Retina (tissue), 1 donor: ENCODE results near the gene RNF181.
"Not testable (repeated sequence)": the region's sequence is repeated elsewhere in the genome, so short reads cannot be mapped to it uniquely, and the experiment has no call there.

Source experiments
- DNase-seq: peaks from one replicate; pipeline ENCODE4 v3.0.0-alpha.2; 2016

Gene RNF181, protein sequence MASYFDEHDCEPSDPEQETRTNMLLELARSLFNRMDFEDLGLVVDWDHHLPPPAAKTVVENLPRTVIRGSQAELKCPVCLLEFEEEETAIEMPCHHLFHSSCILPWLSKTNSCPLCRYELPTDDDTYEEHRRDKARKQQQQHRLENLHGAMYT

GRCh38 chr2:85595301-85596025 lies at the start of gene RNF181:
Gene RNF181 (plus strand): TSS chr2:85595745. CDS start chr2:85595764, 19 bp downstream.
- DNase-seq, result peak; percentile 94

DNA sequence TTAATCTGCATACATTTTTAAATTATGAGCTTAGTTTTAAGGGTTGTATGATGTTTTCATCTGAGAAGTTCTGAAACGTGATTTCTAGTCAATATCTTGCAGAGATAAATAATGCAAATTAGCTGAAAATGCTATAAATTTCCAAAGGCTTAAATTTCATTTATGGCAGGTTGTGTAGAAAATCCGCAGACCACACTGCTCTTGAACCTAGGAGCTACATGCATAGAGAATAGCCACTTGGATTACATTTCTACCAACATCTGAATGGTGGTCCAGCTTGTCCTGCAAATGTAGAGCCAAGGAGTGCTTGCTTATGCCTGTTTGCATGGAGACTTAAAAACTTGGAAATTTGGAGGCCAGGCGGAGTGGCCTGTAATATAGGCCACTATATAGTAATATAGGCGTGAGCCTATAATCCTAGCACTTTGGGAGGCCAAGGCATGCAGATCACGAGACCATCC lies 49.7 kb upstream of the RNF181 start:
- no peak for DNase-seq

- DNase-seq, result no peak
Observed at GRCh38 chr2:85547089-85547858, 48.3 kb upstream of the RNF181 start.

GRCh38 chr2:85547859-85548607 lies 47.5 kb upstream of the RNF181 start:
- no peak for DNase-seq

DNA sequence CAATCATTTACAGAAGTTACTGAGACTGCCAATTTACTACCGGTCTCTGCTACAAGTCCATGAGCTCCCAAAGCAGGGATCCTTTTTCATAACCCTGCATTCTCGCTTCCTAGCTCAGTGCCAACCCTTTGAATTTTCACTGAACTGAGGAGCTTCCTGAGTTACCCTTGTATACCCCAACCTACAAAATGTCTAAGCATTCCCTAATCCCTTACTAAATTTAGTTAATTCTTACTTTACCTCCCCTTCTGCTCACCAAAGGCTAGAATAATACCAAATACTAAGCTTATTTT lies 47.0 kb upstream of the RNF181 start:
- no peak for DNase-seq

- DNase-seq, result no peak
Observed at GRCh38 chr2:85549095-85549494, 46.5 kb upstream of the RNF181 start.

DNA sequence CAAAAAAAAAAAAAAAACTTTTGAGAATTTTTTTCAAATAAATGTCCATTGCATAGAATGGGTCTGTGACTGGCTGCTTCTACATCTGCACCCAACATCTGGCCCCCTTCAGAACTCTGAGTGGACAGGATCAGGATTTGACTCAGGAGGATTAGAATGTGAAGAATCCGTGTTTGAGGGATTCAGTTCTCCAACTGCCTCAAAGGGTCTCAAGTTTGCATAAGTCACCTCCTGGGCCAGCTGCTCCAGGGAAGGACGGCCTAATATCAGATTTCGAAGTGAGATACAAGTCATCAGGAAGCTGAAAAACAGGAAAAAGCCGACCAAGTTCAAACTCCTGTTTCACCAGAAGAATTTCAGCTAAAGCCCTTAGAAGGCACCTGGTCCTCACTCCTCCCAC lies 45.7 kb upstream of the RNF181 start:
- no peak for DNase-seq

GRCh38 chr2:85550486-85550885 lies 45.1 kb upstream of the RNF181 start:
- no peak for DNase-seq

DNA sequence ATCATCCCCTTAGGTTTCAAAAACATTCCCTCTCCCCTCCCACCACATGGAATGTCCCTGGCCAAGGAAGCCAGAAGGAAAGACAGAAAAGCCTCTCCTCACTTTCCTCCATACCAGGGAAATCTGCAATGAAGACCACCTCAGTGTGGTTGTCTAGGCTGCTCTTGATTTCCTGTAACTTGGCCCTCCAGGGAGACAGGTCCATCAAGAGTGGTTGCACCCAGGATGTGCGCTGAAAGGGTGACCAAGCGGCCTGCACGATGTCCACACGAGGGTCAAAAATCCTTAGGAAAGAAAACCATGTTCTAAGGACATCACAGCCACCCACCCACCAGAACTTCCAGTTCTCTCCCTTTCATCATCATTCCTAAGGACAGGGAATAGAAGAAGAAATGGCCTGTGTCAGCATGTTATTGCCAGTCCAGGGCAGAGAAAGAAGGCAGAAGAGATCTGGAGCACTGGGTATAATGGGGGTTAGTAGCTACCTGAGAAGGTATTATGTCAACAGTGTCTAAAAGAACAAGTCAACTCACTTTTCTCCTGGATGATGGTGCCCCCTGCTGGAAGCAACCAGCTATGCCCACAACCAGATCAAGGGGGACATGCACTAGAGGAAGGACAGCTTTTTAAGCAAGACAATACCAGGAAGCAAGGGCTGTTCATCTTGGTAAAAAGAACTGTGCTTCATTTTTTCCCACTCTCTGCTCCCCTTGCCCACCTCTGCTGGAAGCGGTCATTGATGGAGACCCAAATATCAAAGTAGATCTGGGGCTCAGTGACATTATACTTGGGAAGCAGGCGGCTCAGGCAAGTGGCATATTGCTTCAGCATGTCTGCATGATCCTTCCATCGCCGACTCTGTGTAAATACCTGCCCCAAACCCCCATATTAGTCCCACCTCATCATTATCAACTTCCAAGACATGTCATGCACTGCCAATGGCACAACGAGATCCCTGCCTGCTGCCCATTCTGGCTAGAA lies 43.6 kb upstream of the RNF181 start:
- DNase-seq, result peak; percentile 75

- DNase-seq, result no peak
Observed at GRCh38 chr2:85553184-85553583, 42.4 kb upstream of the RNF181 start.

GRCh38 chr2:85554980-85555612 lies 40.4 kb upstream of the RNF181 start:
- no peak for DNase-seq

GRCh38 chr2:85557130-85557529 lies 38.4 kb upstream of the RNF181 start:
- DNase-seq, result no peak

GRCh38 chr2:85558160-85558559 lies 37.4 kb upstream of the RNF181 start:
- DNase-seq, result no peak

DNA sequence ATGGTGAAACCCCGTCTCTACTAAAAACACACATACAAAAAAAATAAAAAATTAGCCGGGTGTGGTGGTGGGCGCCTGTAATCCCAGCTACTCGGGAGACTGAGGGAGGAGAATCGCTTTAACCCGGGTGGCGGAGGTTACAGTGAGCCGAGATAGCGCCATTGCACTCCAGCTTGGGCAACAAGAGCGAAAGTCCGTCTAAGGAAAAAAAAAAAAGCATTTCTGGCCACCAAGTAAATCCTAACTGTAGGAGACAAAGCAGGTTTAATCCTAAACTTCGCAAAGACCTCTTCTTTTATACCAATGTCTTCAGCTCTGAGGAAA lies 35.2 kb upstream of the RNF181 start:
- not testable (repeated sequence) for DNase-seq

DNA sequence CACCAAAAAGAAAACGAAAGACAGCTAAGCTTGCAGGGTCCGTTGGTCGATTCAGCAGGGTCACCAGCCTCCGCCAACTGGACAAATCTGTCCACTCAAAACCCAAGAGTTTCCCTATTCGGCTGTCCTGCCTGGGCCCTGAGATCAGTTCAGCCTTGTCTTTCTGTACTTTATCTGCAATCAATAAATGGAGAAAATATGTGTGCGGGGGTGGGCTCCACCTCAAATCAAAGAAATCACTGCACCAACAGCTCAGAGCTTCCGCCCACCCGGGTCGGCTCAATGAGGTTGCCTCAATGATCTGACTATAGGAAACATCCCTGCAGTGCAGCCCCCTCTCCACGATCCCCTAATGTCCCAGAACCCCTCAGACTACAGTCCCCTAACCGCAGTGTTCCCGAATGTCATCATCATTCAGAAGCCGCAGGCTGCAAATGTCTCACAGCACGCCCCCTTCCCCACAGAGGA lies 34.7 kb upstream of the RNF181 start:
- no peak for DNase-seq

GRCh38 chr2:85561280-85562212 lies 34.0 kb upstream of the RNF181 start, which contains the start of gene GGCX:
Gene GGCX (minus strand): TSS chr2:85561493. CDS start chr2:85561428, 65 bp downstream.
- peak; percentile 97 for DNase-seq

DNA sequence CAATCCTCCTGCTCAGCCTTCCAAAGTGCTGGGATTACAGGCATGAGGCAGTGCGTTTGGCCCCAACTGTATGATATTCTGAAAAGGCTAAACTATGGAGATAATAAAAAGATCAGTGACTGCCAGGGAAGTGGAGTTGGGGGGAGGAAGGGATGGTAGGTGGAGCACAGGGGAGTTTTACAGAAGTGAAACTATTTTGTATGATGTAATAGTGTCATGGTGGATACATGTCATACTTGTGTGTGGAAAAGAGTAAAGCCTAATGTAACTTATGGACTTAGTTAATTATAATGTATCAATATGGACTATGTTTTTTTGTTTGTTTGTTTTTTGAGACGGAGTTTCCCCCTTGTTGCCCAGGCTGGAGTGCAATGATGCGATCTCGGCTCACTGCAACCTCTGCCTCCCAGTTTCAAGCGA lies 31.4 kb upstream of the RNF181 start:
- no peak for DNase-seq

DNA sequence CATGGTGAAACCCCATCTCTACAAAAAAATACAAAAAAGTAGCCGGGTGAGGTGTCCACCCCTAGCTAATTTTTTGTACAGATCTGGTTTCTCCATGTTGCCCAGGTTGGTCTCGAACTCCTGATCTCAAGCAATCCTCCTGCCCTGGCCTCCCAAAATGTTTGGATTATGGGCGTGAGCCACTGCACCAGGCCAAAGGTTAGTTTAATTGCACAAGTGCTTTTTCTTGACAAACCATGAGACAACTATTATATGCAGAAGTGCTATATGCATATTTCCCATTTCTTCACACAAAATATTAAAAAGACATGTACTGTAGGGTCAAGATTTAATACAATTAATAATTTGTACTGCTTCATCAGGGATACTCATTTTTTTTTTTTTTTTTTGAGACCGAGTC lies 29.3 kb upstream of the RNF181 start:
- DNase-seq, result no peak

GRCh38 chr2:85575739-85576138 lies 19.8 kb upstream of the RNF181 start:
- DNase-seq, result no peak

DNA sequence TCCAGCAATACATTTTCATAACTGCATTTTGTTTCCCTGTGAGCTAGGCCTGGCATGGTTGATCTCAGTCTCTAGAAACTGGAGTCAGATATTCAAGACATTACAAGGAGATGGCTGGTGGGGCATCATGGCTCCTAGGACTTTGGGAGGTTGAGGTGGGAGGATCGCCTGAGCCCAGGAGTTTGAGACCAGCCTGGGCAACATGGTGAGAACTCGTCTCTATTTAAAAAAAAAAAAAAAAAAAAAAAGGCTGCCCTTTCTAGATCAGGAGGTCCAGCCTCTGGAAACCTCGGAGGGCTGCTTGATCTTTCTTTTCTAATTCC lies 18.5 kb upstream of the RNF181 start:
- DNase-seq, result no peak
